RWPE1 (cell line): Measurements from ENCODE around the gene MFNG.
"Not testable (repeated sequence)": the region's sequence is repeated elsewhere in the genome, so short reads cannot be mapped to it uniquely, and the experiment has no call there.

Experiments
- CTCF ChIA-PET: fragments of 350-600 bp; sonication (Branson Sonifier 250); formaldehyde crosslinking; extraction: SDS; loops from one replicate; lab custom pipeline; 2021; lab: Yijun Ruan, JAX
- POLR2A ChIA-PET: fragments of 400-600 bp; formaldehyde crosslinking; extraction: SDS; loops from one replicate; lab custom pipeline; 2020; ENCODE audit warnings: antibody characterized with exemption; ENCODE audit not compliant: low non-redundant PET; lab: Yijun Ruan, JAX
- DNase-seq: peaks from one replicate; pipeline ENCODE4 v3.0.0; 2012; ENCODE audit warnings: low spot score
- H3K27ac ChIP-seq: fragments of 450-650 bp; 2 replicates; pipeline ENCODE4 v1.5.1; 2017
- TF ChIP-seq, protein P1 (sequence below): fragments of 450-650 bp; conservative IDR thresholded peaks from 2 replicates; pipeline ENCODE4 v1.5.1; 2017; ENCODE audit warnings: low read depth, mild to moderate bottlenecking

MFNG gene

DNA sequence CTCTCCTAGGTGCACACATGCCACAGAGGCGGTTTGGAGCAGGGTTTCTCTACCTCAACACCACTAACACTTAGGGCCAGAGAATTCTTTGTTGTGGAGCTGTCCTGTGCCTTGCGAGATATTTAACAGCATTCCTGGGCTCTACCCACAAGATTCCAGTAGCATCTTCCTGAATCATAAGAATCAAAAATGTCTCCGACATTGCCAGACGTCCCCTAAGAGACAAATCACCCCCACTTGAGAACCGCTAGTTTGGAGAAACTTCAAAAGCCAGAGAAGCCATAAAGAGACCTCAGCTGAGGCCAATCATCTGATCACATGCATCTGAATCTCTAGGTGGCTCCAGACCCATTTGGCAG is 16.1 kb downstream of the MFNG start:
- ChIA-PET CTCF (no interaction called here), POLR2A (no interaction called here)
- no peak overlapping the region for H3K27ac ChIP-seq
- TF ChIP-seq, protein P1, sequence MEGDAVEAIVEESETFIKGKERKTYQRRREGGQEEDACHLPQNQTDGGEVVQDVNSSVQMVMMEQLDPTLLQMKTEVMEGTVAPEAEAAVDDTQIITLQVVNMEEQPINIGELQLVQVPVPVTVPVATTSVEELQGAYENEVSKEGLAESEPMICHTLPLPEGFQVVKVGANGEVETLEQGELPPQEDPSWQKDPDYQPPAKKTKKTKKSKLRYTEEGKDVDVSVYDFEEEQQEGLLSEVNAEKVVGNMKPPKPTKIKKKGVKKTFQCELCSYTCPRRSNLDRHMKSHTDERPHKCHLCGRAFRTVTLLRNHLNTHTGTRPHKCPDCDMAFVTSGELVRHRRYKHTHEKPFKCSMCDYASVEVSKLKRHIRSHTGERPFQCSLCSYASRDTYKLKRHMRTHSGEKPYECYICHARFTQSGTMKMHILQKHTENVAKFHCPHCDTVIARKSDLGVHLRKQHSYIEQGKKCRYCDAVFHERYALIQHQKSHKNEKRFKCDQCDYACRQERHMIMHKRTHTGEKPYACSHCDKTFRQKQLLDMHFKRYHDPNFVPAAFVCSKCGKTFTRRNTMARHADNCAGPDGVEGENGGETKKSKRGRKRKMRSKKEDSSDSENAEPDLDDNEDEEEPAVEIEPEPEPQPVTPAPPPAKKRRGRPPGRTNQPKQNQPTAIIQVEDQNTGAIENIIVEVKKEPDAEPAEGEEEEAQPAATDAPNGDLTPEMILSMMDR = no peak
- DNase-seq = no peak

DNA sequence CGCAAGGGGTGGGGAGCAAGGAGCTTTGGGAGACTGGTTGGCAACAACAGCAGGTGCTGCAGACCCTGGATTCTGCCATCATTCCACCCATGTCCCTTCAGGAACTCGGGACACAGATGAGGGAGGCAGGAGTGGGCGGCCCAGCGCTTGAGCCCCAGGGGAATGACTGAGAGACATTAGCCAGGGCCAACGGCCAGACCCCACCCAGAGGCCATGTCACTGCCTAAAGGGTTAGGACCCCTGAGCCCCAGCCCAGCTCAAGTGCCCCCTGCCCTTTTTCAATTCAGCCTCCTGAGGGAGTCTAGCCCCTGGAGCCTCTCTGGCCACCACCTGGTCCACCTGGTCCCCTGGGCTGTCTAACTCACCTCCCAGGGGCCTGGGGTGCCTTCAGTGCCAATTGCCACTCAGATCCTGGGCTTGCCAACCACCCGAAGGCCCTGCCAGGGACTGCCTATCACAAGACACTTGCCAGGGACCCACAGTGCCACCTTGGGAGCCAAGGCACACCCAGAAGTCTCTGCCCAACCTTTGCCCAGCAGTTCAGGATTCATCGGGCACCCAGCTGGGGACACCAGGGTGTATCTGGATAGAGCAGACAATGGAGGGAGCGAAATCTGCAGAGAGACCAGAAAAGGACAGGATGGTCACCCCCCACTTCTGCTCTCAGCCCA is 16.6 kb downstream of the MFNG start:
- DNase-seq = no peak
- TF ChIP-seq, protein P1 = no peak
- POLR2A ChIA-PET = no interaction called here
- H3K27ac ChIP-seq = no peak overlapping the region
- CTCF ChIA-PET = no interaction called here

DNA sequence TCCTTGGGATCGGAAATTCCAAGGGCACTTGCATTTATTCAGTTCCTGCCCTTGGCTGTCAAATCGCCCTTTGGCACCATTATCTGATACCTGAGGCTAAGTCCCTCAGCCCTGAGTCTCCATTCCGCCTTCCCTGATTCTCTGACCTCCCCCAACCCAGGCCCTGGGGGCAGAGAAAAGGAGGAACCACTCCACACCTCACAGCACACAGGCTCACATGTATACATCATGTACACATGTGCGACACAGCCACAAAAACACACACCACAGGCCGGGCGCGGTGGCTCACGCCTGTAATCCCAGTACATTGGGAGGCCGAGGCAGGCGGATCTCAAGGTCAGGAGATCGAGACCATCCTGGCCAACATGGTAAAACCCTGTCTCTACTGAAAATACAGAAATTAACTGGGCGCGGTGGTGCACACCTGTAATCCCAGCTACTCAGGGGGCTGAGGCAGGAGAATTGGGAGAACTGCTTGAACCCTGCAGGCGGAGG is 17.9 kb downstream of the MFNG start:
- H3K27ac ChIP-seq, CTCF ChIA-PET, POLR2A ChIA-PET, DNase-seq: not testable (repeated sequence)

DNA sequence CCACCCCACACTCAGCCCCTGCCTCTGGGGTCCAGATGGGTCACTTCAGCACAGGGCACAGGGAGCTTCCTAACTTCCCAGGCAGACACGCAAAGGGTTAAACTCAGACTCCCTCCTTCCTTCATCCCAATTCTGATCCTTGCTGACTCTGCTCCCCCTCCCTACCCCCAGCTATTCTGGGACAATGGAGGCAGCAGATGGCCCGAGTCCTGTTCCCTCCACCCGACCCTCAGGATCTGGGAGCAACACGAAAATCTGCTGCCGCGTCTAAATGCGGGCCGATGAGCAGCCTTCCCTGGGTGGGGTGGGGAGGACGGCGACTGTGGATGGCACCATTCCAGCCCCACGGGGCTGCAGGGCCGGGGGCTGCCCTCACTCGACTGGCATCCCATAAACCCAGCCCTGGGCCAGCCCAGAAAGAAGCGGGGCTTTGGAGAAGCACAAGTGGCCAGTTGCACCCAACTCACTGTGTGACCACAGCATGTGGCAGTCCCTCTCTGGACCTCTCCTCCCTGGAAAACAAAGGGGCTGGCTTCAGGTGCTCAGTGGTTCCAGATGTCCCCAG is 18.7 kb downstream of the MFNG start:
- no peak overlapping the region for H3K27ac ChIP-seq
- CTCF ChIA-PET = no interaction called here
- POLR2A ChIA-PET = no interaction called here
- TF ChIP-seq, protein P1 = no peak
- DNase-seq = no peak

DNA sequence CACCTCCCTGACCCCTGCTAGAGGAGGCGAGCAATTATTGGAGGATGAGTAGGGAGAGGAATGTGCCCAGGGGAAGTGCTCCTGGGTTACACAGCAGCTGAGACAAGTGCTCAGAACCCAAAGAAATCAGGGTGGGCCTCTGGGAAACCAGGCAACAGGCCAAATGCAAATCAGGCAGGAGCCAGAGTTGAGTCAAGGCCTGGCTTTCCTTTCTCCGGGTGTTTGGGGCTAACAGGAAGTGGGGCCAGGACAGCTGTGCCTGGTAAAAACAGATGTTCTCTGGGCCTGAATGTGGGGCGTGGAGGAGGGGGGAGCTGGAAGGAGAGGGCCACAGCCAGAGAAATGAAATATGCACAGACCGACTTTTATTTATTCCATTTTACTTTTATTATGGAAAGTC is 22.0 kb downstream of the MFNG start:
- ChIA-PET CTCF (interaction anchor here (0.7 kb wide), 1 partner anchor 285 kb away, joined by 3 read pairs; no protein-coding TSS in a partner anchor), POLR2A (no interaction called here)
- DNase-seq = no peak
- no peak overlapping the region for H3K27ac ChIP-seq
- TF ChIP-seq, protein P1 = no peak

DNA sequence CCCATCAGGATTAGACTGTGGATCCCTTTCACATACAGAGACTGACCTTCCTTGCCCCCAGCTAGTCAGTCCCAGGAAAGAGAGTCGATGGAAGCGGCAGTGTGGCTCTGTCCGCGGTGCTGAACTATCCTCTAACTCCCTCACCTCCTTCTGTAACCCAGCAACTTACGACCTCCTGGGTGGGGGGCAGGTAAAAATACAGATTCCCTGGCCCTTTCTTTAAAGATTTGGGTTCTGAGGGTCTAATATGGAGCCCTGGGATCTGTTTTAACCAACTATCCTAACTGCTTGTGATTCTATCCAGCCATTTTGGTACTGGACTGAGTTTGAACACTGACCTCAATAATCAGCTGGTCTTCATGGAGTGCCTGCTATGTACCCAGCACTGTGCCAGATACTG is 23.2 kb downstream of the MFNG start:
- no peak for DNase-seq
- POLR2A ChIA-PET = no interaction called here
- CTCF ChIA-PET = no interaction called here
- TF ChIP-seq, protein P1 = no peak
- no peak overlapping the region for H3K27ac ChIP-seq

DNA sequence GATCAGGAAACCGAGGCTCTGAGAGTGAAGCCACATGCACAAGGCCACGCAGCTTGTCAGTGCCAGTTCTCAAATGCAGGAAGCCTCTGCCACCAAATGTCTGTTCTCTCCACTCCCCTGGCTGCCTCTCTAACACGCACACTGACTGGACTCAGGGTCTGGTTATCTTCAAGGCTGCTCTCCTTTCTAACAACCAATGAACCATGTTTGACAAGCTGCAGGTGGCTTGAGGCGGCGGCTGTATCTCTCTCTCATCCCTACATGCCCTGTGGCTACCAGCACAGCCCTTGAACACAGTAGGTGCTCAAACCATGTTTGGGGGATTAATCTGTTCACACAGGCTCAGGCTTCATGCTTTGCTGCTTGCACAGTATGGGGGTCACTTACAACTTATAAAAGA is 23.7 kb downstream of the MFNG start:
- ChIA-PET POLR2A (no interaction called here), CTCF (interaction anchor here (0.7 kb wide), 1 partner anchor 263 kb away, joined by 4 read pairs; no protein-coding TSS in a partner anchor)
- TF ChIP-seq, protein P1 = no peak
- no peak overlapping the region for H3K27ac ChIP-seq
- no peak for DNase-seq
